Activated CD4-positive, CD25-positive, alpha-beta regulatory T cell treated with anti-CD3 and anti-CD28 coated beads, Interleukin-2, amount 50 U/mL, for 24 hours (primary cell): ENCODE data around the gene SH2D7.

Experiments
- ATAC-seq, 2 donors: fragments of 150-1000 bp; cut with Tn5 transposase; one replicate each; pipeline ENCODE4 v1.10.0; 2021; ENCODE audit warnings: mild to moderate bottlenecking in 1 of 2, moderate library complexity in 1 of 2

SH2D7 gene

DNA sequence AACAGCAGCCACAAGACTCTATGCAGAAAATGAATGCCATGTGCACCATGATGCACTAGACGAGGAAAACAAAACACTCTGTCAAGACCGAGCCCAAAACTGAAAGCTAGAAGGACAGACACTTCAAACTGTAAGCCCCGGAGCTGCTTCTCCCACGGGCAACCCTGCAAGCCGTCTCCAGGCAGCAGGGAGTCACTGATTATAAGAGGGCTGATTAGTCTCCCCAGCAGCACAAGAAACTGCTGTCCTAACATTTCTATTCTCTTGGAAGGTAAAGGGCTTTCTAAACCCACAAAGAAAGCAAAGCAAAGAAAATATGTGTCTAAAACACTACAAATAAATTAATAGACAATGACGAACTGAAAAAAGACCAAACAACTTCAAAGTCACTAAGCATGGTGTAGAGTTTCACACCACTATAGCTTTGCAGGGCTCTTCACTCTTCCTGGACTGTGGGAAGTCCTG, 30.4 kb upstream of the SH2D7 start:
- peak; percentile 77 to 80 for ATAC-seq

DNA sequence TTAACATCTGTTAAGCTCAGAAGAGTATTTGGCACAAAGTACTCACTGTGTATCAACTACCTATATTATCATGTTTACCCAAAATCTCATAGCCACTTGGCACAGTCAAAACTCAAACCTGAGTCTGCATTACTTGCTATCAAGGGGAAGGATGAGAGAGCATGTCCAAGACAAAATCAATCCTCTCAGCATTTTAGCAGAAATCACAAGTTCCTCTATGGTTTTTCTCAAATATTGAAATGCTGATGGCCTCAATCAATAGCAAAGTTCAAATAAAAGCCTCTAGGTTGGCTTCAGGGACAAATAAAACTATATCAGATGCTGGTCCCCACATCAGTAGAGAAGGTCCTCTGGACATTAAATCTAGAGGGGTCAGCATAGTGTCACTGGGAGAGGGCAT, 29.1 kb upstream of the SH2D7 start:
- ATAC-seq = no peak

DNA sequence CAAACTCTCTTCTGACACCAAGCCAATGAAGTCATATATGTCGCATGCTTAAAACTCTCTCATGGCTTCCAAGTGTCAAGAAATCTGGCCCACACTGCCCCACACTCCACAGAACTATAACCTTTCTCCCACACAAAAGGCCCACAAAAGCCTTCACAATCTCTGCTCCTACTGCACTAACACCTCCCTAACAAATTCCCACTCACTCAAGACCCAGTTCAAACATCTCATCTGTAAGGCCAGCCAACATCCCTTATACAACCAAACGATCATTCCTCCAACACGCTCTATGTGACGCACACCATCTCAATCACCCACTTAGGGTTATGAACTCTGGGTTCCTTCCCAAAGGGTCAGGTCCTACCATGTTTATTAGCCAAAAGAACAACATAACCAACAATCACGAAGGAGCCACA, 28.4 kb upstream of the SH2D7 start:
- no peak for ATAC-seq

DNA sequence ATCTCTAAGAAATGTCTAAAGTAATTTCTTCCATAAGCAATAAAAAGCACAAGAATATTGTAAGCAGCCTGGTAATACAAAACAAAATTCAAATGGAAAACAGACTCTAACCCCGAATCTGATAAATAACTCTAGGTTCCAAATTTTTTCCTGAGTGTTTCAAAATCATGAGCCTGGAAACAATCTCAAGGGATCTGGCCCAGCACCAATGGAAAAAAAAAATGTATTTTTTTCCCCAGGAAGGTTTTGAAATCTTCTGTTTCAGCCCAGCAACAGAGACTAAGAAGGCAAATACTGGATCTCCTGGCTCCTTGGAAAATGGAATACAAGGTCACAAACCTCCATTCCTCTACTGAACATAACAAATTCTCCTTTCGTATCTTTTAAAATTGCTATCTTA, 27.8 kb upstream of the SH2D7 start:
- no peak for ATAC-seq

- no peak for ATAC-seq
Measured at GRCh38 chr15:78065284-78065872, 27.0 kb upstream of the SH2D7 start.

DNA sequence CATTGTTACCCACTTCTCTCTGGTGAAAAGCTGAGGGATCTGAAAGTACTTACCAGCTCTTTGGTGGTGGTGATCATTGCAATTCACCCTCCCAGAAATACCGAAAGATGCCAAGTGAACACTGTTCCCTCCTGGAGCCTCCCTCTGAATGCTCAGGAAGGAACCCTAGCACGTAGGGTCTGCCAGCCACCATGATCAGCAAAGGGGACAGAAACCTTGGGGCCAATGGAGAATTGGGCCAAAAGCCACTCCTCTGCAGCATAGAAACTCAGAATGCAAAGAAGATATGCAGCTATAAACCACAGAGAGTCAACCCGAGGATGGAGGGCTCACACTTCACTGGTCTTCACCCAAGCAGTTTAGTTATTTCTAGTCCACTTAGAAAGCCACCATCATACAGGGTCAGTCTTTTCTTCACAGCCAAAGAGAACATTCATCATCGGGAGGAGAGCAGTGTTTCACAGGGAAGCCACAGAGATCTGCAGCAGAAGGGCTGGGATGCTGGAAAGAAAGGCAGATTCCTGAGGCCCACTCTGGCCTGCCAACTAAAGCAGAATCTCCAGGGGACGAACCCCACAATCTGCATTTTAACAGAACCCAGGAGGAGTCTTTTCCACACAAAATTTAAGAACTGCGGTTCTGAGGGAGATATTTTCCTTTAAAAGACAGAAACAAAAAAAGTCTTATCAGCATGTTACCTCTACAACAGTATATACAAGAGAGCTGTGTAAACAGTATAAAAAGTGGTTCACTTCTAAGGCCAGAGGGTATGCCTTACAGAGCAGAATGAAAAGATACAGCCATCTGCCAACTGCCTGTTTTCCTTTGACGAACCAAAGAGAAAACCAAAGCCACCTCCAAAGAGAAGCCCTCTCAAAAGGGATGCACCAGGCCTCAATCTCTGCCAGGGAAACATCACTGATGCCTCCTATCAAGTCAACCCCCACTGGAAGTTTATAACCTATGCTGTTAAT, 26.1 kb upstream of the SH2D7 start:
- ATAC-seq = peak in 1 of 2 donors; percentile 31

GRCh38 chr15:78067328-78068228, 24.8 kb upstream of the SH2D7 start:
- ATAC-seq = no peak

- peak in 1 of 2 donors; percentile 34 for ATAC-seq
Measured at GRCh38 chr15:78069052-78069414, 23.3 kb upstream of the SH2D7 start.

DNA sequence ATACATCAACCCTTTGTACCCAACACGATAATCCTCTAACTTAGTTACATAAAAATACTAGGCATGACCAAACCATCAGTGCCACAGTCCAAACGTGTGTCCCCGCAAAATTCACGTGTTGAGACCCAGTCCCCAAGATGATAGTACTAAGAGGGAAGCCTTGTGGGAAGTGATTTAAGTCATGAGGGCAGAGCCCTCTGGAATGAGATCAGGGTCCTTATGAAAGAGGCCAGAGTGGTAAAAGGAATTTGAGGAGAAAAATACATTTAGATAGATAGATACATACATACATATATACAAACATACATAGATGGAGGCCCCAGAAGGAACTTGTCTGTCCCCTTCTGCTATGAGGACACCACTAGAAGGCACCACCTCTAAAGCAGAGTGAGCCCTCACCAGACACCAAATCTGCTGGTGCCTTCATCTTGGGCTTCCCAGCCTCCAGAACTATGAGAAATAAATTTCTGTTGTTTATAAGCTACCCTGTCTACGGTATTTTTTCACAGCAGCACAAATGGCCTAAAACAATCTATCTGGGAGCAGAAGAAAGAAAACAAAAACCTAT, 22.8 kb upstream of the SH2D7 start:
- no peak for ATAC-seq

DNA sequence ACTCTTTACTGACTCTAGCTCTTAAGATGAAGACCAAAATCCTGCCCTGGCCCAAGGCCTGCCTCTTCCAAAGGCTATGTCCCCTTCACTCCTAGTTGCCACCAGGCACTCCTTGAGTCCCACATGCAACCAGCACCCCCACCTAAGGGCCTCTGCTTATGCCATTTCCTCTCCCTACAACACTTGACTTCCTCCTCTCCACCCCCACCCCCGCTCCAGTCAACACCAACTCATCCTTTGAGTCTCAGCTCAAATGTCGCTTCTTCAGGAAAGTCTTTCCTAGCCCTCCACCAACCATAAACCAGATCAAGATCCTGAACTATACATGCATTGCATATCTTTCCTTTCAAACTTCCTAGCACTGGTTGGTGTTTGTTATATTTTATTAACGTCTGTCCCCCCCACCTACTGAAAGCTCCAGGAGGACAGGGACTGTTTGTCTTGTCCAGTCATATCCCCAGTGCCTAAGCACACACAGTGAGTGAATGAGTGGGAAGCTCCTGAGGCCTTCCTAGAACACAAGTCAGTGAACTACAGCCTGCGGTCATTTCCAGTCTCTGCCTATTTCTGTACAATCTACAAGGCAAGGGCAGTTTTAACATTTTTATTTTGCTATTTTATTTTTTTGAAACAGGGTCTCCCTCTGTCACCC, 22.2 kb upstream of the SH2D7 start:
- ATAC-seq = peak in 1 of 2 donors; percentile 30

DNA sequence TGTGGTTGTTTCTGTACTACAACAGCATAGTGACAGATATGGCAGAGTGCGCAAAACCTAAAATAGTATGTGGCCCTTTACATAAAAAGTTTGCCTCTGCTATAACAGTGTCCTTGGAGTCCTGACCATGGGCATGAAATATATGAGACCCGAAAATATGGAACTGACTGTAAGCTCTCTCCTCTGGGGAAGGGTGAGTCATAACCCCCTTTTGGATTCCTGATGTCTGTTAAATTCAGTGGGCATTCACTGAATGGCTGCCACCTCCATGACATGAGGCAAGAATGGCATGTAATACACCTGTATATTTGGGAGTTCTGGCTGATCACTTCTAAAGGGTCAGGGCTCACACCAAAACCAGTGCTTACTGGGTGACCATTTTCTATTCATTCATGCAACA, 21.0 kb upstream of the SH2D7 start:
- ATAC-seq = no peak

GRCh38 chr15:78072080-78072892, 20.1 kb upstream of the SH2D7 start:
- ATAC-seq = no peak

DNA sequence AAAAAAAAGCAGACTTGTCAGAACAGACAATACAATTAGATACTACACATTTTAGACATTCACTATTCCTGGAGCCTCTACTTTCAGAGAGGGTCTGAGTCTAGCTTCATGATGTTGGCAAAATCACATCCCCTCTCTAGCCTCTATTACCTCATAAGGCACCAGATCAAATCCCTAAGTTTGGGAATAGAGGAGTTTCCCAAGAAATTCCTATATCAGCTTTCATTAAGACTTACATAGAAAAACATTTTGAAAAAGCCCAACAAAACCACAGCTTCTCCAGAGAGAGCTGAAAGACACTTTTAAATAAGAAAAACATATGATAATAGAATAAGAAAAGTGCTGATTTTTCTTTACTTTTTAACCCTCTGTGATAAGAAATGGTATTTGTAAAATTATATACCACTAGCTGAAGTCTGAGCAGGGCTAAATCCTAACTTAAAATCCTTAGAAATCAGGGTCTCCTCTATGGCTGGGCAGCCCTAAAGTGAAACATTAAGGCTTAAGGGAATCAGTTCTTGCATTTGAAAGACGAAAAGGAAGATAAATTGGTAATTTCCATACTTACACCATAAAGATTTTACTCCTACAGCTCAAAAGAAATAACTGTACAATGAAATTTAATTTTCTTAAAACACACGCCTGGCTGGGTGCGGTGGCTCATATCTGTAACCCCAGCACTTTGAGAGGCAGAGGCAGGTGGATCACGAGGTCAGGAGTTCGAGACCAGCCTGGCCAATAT, 19.1 kb upstream of the SH2D7 start:
- ATAC-seq = no peak

DNA sequence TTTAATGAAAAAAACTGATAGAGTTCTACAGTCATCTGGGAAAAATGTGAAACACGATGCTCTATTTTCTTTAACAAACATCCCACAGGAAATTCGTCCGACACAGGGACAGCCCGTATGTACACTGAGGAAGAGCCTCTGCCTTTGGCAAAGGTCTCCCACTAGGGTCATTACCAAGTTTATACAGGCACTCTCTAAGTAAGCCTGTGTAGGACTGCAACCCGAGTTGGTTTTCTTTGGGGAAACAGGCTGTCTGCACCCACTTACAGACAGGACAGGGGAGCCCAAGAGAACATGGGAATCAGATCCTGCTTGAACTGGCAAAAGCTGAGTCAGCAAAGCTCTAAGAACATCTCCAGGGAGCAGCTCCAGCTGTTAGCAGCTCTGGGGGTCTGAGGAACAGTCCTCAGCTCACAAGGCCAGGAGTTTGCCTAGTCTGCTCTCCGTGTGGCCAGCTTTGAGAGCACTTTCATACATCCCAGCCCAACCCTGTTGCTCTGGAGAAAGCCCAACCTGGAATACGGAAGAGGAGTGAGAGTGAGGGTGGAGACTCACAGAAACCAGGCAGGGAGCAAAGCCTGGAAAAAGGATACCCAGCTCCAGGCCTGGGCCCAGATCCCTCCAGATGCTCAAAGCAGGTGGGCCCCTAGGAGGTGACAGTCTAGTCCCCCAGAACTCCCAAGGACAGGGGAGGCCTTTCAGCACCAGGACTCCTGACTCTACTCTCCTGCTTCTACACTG, 16.7 kb upstream of the SH2D7 start:
- ATAC-seq = no peak

DNA sequence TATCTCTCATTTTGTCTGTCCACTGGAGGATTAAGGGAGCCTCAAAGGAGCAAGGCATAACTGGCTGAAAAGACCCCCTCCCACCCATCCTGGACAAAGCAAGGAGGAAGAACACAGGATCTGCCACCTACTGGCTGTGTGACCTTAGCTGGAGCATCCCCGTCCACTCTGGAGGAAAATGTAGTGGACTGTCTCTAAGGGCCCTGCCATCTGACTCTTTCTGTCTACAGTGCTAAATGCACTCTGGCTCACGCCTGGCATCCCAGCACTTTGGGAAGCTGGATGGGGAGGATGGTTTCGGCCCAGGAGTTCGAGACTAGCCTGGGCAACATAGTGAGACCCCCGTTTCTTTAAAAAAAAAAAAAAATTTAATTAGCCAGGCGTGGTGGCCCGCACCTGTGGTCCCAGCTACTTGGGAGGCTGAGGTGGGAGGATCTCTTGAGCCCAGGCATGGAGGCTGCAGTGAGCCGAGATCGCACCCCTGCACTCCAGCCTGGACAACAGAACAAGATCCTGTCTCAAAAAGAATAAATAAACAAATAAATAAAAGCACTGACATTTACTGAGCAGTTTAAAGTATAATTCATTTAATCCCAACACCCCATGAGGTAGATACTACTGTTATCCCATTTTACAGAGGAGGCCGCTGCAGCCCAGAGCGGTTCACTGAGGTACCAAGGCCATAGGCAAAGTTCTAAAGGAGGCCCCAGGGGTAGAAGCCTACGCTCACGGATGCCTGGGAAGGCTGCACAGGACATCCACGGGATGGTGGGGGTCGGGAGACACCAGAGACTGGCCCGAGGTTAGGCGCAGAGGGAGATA, 15.9 kb upstream of the SH2D7 start:
- peak; percentile 5 to 6 for ATAC-seq

DNA sequence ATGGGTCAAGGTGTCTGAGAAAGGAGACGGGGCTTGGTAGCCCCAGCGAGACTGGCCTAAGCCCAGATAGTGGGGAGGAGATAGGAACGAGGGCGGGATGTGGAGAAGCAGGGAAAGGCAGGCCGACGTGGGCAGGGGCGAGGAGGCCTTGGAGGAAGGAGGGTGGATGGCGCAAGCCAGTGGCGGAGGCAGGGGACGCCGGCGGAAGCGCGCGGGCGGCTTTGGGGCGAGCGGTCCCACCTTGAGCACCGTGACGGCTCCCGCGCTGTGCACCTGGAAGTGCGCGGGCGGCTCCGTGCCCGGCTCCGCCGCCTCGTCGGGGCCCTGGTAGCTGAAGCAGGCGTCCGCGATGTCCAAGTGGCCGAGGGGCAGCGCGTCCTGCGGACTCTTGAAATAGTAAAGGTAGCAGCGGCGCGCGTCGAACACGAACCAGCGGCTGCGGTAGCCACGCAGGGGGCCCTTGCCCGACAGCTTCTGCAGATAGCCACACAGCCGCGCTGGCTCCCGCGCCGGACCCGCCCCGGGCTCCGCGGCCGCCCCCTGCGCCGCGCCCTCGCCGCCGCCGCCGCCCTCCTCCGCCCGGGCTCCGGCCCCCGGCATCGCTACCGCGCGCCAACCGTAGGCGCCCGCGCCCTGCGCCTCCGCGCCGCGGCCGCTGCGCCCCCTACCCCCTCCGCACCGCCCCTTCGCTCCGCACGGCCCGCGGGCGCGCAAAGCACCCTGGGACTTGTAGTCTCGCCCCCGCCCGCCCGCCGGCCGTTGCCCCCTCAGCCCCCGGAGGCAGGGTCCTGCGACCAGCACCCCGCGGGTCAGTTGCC, 15.1 kb upstream of the SH2D7 start, which contains the start of gene TBC1D2B:
TSS of gene TBC1D2B (minus strand) at position 659 of the 818 bp plus-strand sequence. CDS start at position 600, 59 bp downstream.
- ATAC-seq = peak; percentile 92 to 93

GRCh38 chr15:78077871-78078210, 14.5 kb upstream of the SH2D7 start:
- peak; percentile 11 to 23 for ATAC-seq
